ENCODE results near the gene TRABD2B.

The TRABD2B gene

DNA sequence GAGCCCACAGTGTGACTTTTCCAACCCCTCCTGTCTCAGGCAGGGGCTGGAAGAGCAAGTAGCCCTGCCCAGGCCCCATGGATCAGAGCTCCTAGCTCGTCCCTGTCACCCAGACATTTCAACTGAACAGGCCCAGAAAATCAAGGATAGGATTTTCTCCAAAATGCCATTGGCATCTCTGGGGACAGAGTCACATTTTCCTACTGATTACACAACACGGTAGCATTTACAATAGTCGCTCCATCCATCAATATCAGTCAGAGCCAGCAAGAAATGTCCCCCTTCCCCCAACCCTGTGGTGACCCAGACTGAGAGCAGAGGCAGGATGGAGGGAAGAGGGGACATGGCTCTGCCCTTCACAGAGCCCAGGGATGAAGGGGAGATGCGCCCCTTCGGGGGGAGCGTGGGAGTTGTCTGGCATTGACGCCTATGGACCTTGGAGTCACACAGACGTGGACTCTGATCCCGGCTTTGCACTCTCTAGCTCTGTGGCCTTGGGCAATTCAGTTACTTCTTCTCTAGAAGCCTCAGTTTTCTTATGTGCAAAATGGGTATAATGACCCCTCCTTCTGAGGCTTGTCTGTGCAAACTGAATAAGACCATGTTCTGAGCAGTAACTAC is 283.7 kb downstream of the TRABD2B start:
- H3K36me3 ChIP-seq (ENCODE audit: control insufficient read depth, insufficient read depth, low read length, severe bottlenecking): no peaks in the 10 kb centered on the region
- peaks cover 90% of the 10 kb centered on the region for H3K27me3 ChIP-seq (replicated peaks; ENCODE audit: control insufficient read depth, insufficient read depth, low read length)
- DNase-seq (ENCODE audit: low read depth): no peak
- H3K9me3 ChIP-seq (ENCODE audit: control insufficient read depth, low read length): no peaks in the 10 kb centered on the region
- H3K4me1 ChIP-seq (ENCODE audit: control insufficient read depth, insufficient read depth, low read length): peaks cover 11% of the 10 kb centered on the region
- H3K9ac ChIP-seq (ENCODE audit: low read length): no peak overlapping the region
- H3K4me3 ChIP-seq (ENCODE audit: low read length): no peak overlapping the region

DNA sequence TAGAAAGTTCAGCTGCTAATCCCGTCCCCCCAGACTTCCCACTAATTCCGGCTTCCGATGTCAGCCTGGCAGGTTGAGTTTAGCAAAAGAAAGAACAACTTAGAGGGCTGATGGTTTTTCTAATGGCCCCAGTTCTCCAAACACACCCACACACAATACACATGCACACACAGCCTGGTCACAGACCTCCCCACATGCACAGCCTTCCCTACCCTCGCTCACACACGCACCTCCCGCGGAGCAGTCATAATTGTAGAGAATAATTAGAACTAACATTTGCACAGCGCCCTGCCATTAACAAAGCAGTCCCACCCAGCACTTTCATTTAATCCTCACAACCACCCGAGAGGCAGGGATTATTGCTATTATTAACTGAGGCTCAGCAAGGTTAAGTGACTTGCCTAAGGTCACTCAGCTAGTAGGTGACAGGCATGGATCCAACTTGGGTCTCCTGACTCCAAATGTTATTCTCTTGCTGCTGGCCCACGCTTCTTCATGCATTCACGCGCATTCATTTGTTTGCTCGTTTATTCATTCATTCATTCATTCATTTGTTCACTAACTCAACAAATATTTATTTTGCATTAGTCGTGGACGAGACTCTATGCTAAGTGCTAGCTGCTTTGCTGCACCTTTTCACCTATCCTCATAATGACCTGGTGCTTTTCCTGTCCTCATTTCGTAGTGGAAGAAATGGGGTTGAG is 284.4 kb downstream of the TRABD2B start:
- no peaks in the 10 kb centered on the region for H3K9me3 ChIP-seq (ENCODE audit: control insufficient read depth, low read length)
- H3K4me1 ChIP-seq (ENCODE audit: control insufficient read depth, insufficient read depth, low read length): peaks cover 15% of the 10 kb centered on the region
- H3K9ac ChIP-seq (ENCODE audit: low read length): no peak overlapping the region
- DNase-seq (ENCODE audit: low read depth): no peak
- H3K4me3 ChIP-seq (ENCODE audit: low read length): no peak overlapping the region
- H3K27me3 ChIP-seq (replicated peaks; ENCODE audit: control insufficient read depth, insufficient read depth, low read length): peaks cover 89% of the 10 kb centered on the region
- no peaks in the 10 kb centered on the region for H3K36me3 ChIP-seq (ENCODE audit: control insufficient read depth, insufficient read depth, low read length, severe bottlenecking)

DNA sequence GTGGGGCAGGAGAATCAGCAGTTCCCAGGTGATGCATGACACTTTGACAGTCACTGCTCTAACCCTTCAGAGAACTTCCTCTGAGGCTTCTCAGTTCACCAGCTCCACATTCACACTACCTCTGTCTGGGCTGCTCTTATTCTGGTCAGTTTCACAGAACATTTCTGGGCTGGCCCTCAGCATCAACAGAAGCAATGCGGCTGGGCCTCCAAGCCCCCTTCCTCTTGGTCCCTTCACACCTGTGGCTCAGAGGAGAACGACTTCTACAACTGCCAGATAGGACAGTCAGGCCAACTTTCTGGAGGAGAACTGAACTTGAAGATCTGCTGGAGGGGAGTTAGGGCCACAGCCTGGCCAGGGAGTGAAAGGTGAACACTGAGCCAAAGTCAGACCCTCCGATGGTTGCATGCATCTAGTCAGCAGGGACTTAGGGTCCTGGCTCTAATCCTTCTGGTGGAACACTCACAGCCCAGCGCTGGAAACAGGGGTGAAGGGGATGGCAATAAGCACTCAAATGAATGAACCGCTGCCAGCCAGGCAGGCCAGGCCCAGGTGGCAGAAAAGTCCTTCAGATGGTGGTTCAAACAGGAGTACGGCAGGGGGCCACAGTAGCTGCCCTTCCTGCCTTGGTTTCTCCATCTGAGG is 285.2 kb downstream of the TRABD2B start:
- H3K36me3 ChIP-seq (ENCODE audit: control insufficient read depth, insufficient read depth, low read length, severe bottlenecking): no peaks in the 10 kb centered on the region
- H3K27me3 ChIP-seq (replicated peaks; ENCODE audit: control insufficient read depth, insufficient read depth, low read length): peaks cover 87% of the 10 kb centered on the region
- no peak overlapping the region for H3K9ac ChIP-seq (ENCODE audit: low read length)
- H3K4me3 ChIP-seq (ENCODE audit: low read length): no peak overlapping the region
- no peaks in the 10 kb centered on the region for H3K9me3 ChIP-seq (ENCODE audit: control insufficient read depth, low read length)
- H3K4me1 ChIP-seq (ENCODE audit: control insufficient read depth, insufficient read depth, low read length): peaks cover 15% of the 10 kb centered on the region
- DNase-seq (ENCODE audit: low read depth): no peak

DNA sequence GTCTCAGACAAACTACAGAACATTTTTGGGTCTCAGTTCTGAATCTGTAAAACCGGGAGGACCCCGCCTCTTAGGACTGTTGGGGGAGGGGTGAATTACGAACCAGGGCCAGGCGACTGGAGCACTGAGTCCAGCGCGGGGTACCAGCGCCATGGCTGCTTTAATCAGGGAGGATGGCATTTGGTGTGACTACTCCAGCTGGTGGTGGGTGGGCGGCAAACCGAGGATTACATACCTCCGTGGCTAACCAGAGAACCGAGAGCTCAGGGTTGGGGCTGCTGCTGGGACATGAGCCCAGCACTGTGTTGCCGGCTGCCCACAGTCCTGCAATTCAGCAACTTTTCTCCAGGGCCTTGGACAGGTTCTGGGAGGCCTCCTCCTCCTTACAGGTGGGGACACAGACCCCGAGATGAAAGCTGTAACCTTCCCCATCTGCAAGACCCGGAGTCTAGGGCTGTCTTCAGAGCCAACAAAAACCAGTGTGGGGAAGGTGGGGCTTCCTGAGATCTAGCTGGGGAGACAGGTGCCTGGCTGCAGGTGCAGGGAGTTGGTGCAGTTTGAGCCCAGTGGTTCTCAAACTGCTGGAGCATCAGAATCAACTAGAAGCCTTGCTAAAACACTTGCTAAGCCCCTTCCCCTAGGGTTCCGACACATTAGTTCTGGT is 285.9 kb downstream of the TRABD2B start:
- H3K9ac ChIP-seq (ENCODE audit: low read length): no peak overlapping the region
- no peaks in the 10 kb centered on the region for H3K36me3 ChIP-seq (ENCODE audit: control insufficient read depth, insufficient read depth, low read length, severe bottlenecking)
- no peak for DNase-seq (ENCODE audit: low read depth)
- peaks cover 15% of the 10 kb centered on the region for H3K4me1 ChIP-seq (ENCODE audit: control insufficient read depth, insufficient read depth, low read length)
- no peak overlapping the region for H3K4me3 ChIP-seq (ENCODE audit: low read length)
- H3K9me3 ChIP-seq (ENCODE audit: control insufficient read depth, low read length): no peaks in the 10 kb centered on the region
- H3K27me3 ChIP-seq (replicated peaks; ENCODE audit: control insufficient read depth, insufficient read depth, low read length): peaks cover 80% of the 10 kb centered on the region

All from adipocyte (in vitro differentiated cells).